Pancreas (tissue), 10 donors: ENCODE data around the gene VEGFB. TPM values are rescaled to one million over a fixed set of nuclear protein-coding genes. Genes with fewer than 3 reads are reported as not detected.

ENCODE experiments used
- ATAC-seq, 4 donors: fragments of 200-7000 bp; cut with Tn5 transposase; one replicate each; pipeline versions ENCODE4 v1.8.0 to v1.9.1; 2020; ENCODE audit warnings: mild to moderate bottlenecking in 4 of 4, moderate library complexity in 4 of 4
- DNase-seq, 6 donors: peaks; one replicate each; pipeline ENCODE4 v3.0.0-alpha.2; 2020
- FAIRE-seq: peaks from 2 replicates; lab custom pipeline; 2012; peaks lifted over from hg19 to GRCh38; lab: Jason Lieb, UNC
- H3K27ac ChIP-seq, 4 donors: fragments of 200-600 bp; sonication (generic); 1 replicate in 3 of 4; 2 replicates in 1 of 4; pipeline versions ENCODE4 v1.5.0 to v1.8.0; 2020
- H3K27me3 ChIP-seq, 4 donors: fragments of 200-600 bp; one replicate each; pipeline ENCODE4 v1.8.0; 2021
- H3K36me3 ChIP-seq, 3 donors: fragments of 200-600 bp; sonication (generic) in 1 of 3; one replicate each; pipeline versions ENCODE4 v1.5.0 to v1.8.0; 2020 to 2021
- H3K4me1 ChIP-seq, 3 donors: fragments of 200-600 bp; one replicate each; pipeline ENCODE4 v1.8.0; 2021
- H3K4me3 ChIP-seq, 4 donors: fragments of 200-600 bp; sonication (generic) in 2 of 4; one replicate each; pipeline versions ENCODE4 v1.5.0 to v1.8.0; 2020 to 2021
- H3K9me3 ChIP-seq, 4 donors: fragments of 200-600 bp; one replicate each; pipeline ENCODE4 v1.8.0; 2021
- CTCF ChIP-seq, 4 donors: fragments of 200-600 bp; sonication (generic) in 3 of 4; IDR thresholded peaks; one replicate each; pipeline versions ENCODE4 v1.5.0 to v1.8.0; 2021; ENCODE audit warnings: antibody characterized with exemption in 4 of 4
- WGBS, 2 donors: extraction: QIAGEN DNeasy Blood & Tissue Kit; methylation state at CpG; one replicate each; pipeline ENCODE4 v1.1.7; 2013; 5-methylcytosine and 5-hydroxymethylcytosine counted together
- intact Hi-C, 3 donors: fragments of 100-400 bp; cut with DNase I; formaldehyde crosslinking; loops; one replicate each; pipeline versions ENCODE4 v1.11.1 to v1.14.2; 2022
- polyA plus RNA-seq, 2 donors: library from polyadenylated mRNA; stranded (reverse); fragments of 200-250 nt; gene quantifications; one replicate each; pipeline ENCODE4 v1.2.3, GENCODE V29; 2013
- total RNA-seq, 6 donors: library from RNA; stranded (reverse); fragmentation: NEBNext Ultra II Directional in 4 of 6; extraction: Animal tissue kit (Norgen Biotek cat#: 25700) in 4 of 6; gene quantifications; one replicate each; pipeline versions ENCODE4 v1.2.1 to v1.2.4, GENCODE V29; 2021 to 2023
- donor health status: healthy with polysubstance abuse.
- donor health status: DM: no; HTN: no; CAD: no; lungs with moderate emphysema.
- donor health status: DM: no; HTN: no; CAD: no.
- donor health status: control.
- donor health status: control.
- donor health status: Bipolar disorder and iron deficiency.
- donor health status: DM: yes; HTN: yes; CAD: no.
- donor health status: DM: no; HTN: no; CAD: no.
- donor health status: DM: no; HTN: no; CAD: no.
- donor health status: DM: yes; HTN: yes; CAD: no.

Gene VEGFB
- total and polyA plus RNA-seq, 8 donors, result 54.1 to 115 (median 63.2) TPM

GRCh38 chr11:64192434-64192833 lies 42.0 kb upstream of the VEGFB start:
- DNase-seq, result no peak

GRCh38 chr11:64196626-64197025 lies 37.8 kb upstream of the VEGFB start:
- FAIRE-seq, result no peak
- intact Hi-C loops, result no loop called here
- no peak overlapping the region for H3K4me3 ChIP-seq
- DNase-seq, result no peak
- no peak for ATAC-seq
- no peak overlapping the region for H3K27ac ChIP-seq
- no peak for TF ChIP-seq CTCF (IDR thresholded peaks at IDR 0.05)
- no peaks in the 10 kb centered on the region for H3K27me3 ChIP-seq
- WGBS, 2 donors, result 85 to 90% methylated on average over 9 of the region's 9 CpGs
- no peaks in the 10 kb centered on the region for H3K4me1 ChIP-seq
- H3K9me3 ChIP-seq, result no peaks in the 10 kb centered on the region
- H3K36me3 ChIP-seq, result peaks cover 19 to 69% (median 52%) of the 10 kb centered on the region in 3 donors

More at GRCh38 chr11:64192434-64192833, 42.0 kb upstream of the VEGFB start:
- Histone ChIP-seq H3K27me3 (no peaks in the 10 kb centered on the region), H3K9me3 (no peaks in the 10 kb centered on the region), H3K36me3 (peaks cover 15 to 48% (median 42%) of the 10 kb centered on the region in 3 donors), H3K27ac (no peak overlapping the region), H3K4me3 (no peak overlapping the region), H3K4me1 (peaks cover 0 to 9% (median 3%) of the 10 kb centered on the region in 3 donors)
- no peak for ATAC-seq
- 91 to 94% methylated on average over 5 of the region's 5 CpGs for whole genome bisulfite sequencing, 2 donors
- FAIRE-seq, result no peak
- no peak for TF ChIP-seq CTCF (IDR thresholded peaks at IDR 0.05)
- intact Hi-C loops, result no loop called here

- Histone ChIP-seq H3K36me3 (peaks cover 19 to 75% (median 55%) of the 10 kb centered on the region in 3 donors), H3K27ac (no peak overlapping the region), H3K9me3 (no peaks in the 10 kb centered on the region), H3K4me3 (no peak overlapping the region), H3K27me3 (no peaks in the 10 kb centered on the region), H3K4me1 (no peaks in the 10 kb centered on the region)
- FAIRE-seq, result no peak
- ATAC-seq, result no peak
- intact Hi-C loops, result no loop called here
- no peak for TF ChIP-seq CTCF (IDR thresholded peaks at IDR 0.05)
- no peak for DNase-seq
- WGBS, 2 donors, result 93 to 96% methylated on average over 2 of the region's 2 CpGs
Measured at GRCh38 chr11:64198511-64198910, 35.9 kb upstream of the VEGFB start.

- H3K27ac ChIP-seq, result no peak overlapping the region
- 56 to 65% methylated on average over 3 of the region's 3 CpGs for WGBS, 2 donors
- H3K4me1 ChIP-seq, result peaks cover 0 to 3% (median 0%) of the 10 kb centered on the region in 3 donors
- FAIRE-seq (no peak), ATAC-seq (no peak), DNase-seq (no peak)
- intact Hi-C loops, result loop anchor here in 1 of 3 donors (10.0 kb wide), 1 partner anchor 93 kb away; the partner anchor contains the start of gene KCNK4
- H3K27me3 ChIP-seq, result no peaks in the 10 kb centered on the region
- H3K36me3 ChIP-seq, result peaks cover 7 to 52% (median 35%) of the 10 kb centered on the region in 3 donors
- no peaks in the 10 kb centered on the region for H3K9me3 ChIP-seq
- no peak for TF ChIP-seq CTCF (IDR thresholded peaks at IDR 0.05)
- H3K4me3 ChIP-seq, result no peak overlapping the region
Measured at GRCh38 chr11:64201543-64201942, 32.8 kb upstream of the VEGFB start.

GRCh38 chr11:64202992-64203391 lies 31.4 kb upstream of the VEGFB start:
- no peak for ATAC-seq
- FAIRE-seq, result no peak
- Histone ChIP-seq H3K4me3 (no peak overlapping the region), H3K27me3 (no peaks in the 10 kb centered on the region), H3K9me3 (no peaks in the 10 kb centered on the region), H3K4me1 (peaks cover 0 to 3% (median 0%) of the 10 kb centered on the region in 3 donors), H3K27ac (no peak overlapping the region), H3K36me3 (peaks cover 4 to 38% (median 20%) of the 10 kb centered on the region in 3 donors)
- no peak for TF ChIP-seq CTCF (IDR thresholded peaks at IDR 0.05)
- intact Hi-C loops, result loop anchor here in 1 of 3 donors (10.0 kb wide), 1 partner anchor 92 kb away; the partner anchor contains the start of gene KCNK4
- 89% methylated on average over 9 of the region's 9 CpGs for WGBS, 2 donors
- DNase-seq, result no peak
